Breast epithelium (tissue), 3 donors: ENCODE data around the gene CCDC116.

Experiments
- POLR2A ChIP-seq: fragments of 450-650 bp; IDR thresholded peaks from one replicate; pipeline ENCODE4 v1.6.1; 2016; ENCODE audit warnings: antibody characterized with exemption, mild to moderate bottlenecking, moderate library complexity
- TF ChIP-seq, protein P1 (sequence below), 3 donors: fragments of 450-650 bp; IDR thresholded peaks; one replicate each; pipeline ENCODE4 v1.5.1; 2016 to 2017; ENCODE audit warnings: antibody characterized with exemption in 3 of 3, mild to moderate bottlenecking in 3 of 3, moderate library complexity in 3 of 3

- TF ChIP-seq POLR2A, result no peak
- TF ChIP-seq, protein P1, sequence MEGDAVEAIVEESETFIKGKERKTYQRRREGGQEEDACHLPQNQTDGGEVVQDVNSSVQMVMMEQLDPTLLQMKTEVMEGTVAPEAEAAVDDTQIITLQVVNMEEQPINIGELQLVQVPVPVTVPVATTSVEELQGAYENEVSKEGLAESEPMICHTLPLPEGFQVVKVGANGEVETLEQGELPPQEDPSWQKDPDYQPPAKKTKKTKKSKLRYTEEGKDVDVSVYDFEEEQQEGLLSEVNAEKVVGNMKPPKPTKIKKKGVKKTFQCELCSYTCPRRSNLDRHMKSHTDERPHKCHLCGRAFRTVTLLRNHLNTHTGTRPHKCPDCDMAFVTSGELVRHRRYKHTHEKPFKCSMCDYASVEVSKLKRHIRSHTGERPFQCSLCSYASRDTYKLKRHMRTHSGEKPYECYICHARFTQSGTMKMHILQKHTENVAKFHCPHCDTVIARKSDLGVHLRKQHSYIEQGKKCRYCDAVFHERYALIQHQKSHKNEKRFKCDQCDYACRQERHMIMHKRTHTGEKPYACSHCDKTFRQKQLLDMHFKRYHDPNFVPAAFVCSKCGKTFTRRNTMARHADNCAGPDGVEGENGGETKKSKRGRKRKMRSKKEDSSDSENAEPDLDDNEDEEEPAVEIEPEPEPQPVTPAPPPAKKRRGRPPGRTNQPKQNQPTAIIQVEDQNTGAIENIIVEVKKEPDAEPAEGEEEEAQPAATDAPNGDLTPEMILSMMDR (IDR thresholded peaks at IDR 0.05), result no peak
Measured at GRCh38 chr22:21624880-21625791, 7.4 kb upstream of the CCDC116 start.
